HG02571 (cell line): ENCODE data around the gene DPP9.

Experiments used
- ATAC-seq: cut with Tn5 transposase; IDR thresholded peaks from one replicate; pipeline ENCODE4 v1.9.1; 2021; ENCODE audit warnings: mild to moderate bottlenecking, moderate library complexity; ENCODE audit not compliant: unreplicated experiment

Gene DPP9

DNA sequence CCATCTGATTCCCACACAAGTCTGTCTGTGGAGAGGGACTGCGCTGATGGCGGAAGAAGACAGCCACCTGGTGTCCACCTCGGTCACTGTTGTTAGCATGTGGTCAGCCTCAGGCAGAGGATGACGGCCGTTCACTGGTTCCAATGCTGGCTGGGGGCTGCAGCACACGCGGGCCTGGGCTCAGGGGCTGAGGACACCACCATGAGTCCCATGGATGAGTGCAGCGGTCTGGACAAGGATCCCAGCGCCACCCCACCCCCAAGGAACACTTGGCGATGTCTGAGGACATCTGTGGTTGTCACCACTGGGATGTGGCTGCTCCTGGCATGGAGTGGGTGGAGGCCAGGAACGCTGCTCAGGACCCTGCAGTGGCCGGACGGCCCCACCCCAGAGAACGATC, 10.9 kb downstream of the DPP9 start:
- ATAC-seq, result no peak

DNA sequence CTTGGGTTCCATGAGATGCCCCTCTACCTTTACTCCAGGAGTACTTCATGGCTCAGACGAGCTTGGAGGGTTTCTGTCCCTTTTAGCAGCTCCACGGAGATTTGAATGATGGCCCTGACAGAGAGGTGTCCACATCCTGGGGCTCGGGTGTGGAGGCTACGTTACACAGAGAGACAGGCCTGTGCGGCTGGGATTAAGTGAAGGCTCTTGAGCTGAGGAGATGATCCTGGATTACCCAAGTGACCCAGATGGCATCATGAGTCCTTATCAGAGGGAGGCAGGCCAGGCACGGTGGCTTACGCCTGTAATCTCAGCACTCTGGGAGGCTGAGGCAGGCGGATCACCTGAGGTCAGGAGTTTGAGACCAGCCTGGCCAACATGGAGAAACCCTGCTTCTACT, 12.4 kb downstream of the DPP9 start:
- no peak for ATAC-seq

- no peak for ATAC-seq
These were observed 13.4 kb downstream of the DPP9 start for GRCh38 chr19:4710281-4710600.

DNA sequence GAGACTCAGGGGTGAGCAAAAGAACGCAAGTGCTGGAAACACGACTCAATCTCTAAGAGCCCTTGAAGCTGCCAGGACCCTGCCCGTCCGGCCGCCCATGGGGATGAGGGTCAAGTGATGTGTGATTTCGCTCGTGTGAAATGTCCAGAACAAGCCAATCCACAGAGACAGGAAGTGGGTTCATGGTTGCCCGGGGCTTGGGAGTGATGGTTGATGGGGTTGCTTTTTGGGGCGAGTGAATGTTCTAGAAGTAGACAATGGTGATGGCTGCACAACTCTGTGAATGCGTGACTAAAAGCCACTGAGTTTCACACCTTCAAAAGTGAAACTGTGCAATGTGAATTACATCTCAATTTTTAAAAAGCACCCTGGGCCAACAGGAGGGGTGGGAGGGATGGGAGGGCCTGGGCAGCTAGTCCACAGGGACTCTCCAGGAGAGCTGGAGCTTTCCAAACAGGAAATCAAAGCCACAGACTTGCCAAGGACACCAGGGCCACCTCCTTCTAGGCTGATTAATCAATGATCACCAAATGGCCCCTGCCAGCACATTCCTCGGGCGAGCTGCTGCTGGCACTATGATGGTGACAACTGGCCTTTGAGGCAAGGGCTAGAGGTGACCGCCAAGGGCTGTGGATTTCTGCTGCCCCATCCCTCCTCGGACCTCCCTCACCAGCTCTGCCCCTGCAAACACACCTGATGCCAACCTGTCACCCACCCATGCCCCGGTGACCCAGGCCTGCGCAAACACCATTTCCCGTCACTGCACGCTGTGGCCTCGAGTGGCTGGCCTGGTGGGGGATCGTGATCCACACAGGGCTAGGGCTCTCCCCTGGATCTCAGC, 14.0 kb downstream of the DPP9 start:
- ATAC-seq, result no peak

- no peak for ATAC-seq
These were observed 15.5 kb downstream of the DPP9 start for GRCh38 chr19:4707956-4708650.

- no peak for ATAC-seq
These were observed 16.3 kb downstream of the DPP9 start for GRCh38 chr19:4707322-4707721.

DNA sequence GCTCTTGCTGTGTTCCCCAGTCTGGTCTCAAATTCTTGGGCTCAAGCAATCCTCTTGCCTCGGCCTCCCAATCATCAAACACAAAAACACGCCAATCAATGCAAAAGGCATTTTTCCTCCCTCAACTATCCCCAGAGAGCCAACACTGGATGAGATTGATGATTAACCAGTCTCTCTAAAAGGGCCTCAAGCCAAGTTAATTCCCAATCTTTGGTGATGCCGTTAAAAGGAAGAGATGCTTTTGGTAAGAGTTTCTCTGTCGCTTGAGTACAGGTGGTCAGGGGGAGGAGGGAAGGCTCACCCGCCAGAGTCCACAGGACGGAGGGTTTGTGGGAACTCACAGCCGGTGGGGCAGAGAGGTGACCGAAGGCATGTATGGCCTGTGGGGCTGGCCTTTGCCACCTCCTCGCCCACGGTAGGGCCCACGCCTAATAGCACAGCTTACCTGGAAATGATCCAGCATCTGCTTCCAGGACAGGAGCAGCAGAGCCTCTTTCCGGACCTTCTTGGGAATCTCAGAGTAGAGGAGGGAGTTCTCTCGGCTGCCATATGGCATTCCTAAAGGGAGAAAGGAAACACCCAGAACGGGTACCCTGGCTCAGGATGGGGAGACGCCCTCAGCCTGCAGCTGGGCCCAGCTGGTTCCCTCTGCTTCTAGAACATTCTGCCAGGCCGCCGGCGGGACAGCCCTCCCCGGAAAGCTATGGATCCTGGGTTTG, 18.1 kb downstream of the DPP9 start:
- ATAC-seq, result no peak

DNA sequence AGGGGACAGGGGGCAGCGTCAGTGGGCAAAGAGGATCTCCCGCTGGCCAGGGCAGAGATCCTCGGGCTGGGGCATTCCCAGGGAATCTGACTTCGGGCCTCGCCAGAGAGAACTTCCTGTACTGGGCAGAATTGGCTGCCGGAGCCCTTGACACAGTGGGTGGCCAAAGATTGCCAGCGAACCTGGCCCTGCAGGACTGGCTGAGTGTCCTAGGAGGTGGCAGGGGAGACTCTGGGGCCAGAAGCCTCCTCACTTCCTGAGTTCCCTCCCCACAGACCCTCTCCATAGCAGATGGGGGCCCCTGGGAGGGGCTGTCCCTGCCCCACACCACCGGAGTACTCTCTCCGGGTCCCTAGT, 19.3 kb downstream of the DPP9 start:
- no peak for ATAC-seq

GRCh38 chr19:4703671-4704316, 19.8 kb downstream of the DPP9 start:
- no peak for ATAC-seq

GRCh38 chr19:4702764-4703163, 20.9 kb downstream of the DPP9 start:
- no peak for ATAC-seq

- no peak for ATAC-seq
These were observed 22.1 kb downstream of the DPP9 start for GRCh38 chr19:4701557-4701956.

- ATAC-seq, result no peak
These were observed 23.0 kb downstream of the DPP9 start for GRCh38 chr19:4700693-4700970.

GRCh38 chr19:4699826-4700692, 23.6 kb downstream of the DPP9 start:
- ATAC-seq, result no peak

- ATAC-seq, result no peak
These were observed 26.3 kb downstream of the DPP9 start for GRCh38 chr19:4697304-4697703.

- no peak for ATAC-seq
These were observed 28.4 kb downstream of the DPP9 start for GRCh38 chr19:4695224-4695731.

DNA sequence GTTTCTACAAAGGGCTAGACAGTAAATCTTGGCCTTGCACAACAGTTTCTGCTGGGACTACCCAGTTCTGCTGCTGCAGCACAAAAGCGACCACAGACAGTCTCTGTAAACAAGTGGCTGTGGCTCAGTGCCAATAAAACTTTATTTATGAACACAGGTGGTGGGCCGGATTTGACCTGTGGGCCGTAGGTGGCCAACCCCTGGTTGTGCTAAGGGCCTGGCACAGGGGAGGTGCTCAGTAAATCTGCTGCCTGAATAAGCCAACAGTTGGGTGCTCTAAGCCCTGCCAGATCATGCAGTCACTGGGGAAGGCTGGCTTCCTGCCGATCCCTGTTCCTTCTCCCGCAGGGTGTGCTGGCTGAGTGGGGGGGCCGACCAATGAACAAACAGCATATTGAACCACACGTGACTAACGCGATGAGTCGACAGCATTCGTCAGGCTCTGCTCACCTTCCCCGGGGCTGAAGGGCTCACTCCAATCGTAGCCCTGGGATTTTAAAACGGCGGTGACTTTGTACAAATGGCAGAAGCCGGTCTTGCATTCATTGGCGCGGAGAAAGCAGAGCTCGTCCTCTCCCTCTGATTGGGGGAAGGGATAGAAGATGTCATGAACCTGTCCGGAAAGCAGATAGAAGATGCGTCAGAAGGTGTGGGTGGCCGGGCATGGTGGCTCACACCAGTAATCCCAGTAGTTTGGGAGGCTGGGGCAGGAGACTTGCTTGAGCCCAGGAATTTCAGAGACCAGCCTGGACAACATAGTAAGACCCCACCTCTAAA, 29.2 kb downstream of the DPP9 start:
- no peak for ATAC-seq

DNA sequence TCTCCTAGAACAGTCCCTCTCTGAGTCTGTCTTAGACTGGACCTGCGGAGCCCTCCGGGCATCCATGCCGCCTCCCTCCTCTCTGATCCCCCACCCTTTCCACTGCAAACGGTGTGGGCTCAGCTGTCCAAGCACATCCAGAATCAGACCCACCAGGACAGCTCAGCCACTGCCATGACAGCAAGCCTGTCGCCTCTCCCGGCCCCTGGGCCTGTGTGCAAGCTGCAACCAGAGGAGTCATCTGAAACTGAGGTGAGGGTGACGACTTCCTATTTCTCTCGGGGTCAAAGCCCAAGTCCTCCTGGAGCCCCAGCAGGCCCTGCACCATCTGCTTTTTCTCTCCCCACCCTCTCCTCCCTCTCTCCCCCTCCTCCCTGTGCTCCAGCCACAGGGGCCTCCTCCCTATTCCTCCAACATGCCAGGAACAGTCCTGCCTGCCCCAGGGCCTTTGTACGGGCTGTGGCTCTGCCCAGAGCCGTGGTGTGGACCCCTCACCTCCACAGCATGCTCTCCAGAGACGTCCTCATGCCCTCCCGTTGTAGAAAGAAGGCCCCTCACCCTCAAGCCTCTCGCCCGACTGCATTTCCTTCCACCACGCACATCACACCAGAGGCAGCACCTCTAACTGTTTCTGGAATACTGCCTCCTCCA, 30.0 kb downstream of the DPP9 start:
- ATAC-seq, result no peak

DNA sequence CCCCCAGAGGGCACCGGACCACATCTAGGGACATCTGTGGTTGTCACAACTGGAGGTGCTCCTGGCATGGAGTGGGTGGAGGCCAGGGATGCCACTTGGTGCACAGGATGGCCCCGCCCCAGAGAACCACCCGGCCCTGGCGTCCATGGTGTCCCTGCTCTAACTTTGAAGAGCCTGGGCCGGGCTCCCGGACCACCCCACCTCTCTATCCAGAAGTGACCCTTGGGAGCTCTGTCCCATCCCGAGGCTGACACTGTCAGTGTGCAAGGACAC, 30.6 kb downstream of the DPP9 start:
- ATAC-seq, result no peak

GRCh38 chr19:4692251-4693077, 31.2 kb downstream of the DPP9 start:
- ATAC-seq, result no peak
